ENCODE measurements around the gene C19orf44. TPM values are rescaled to one million over a fixed set of nuclear protein-coding genes. Genes with fewer than 3 reads are reported as not detected.

Gene C19orf44
- polyA plus RNA-seq, 1 donor (not counting 4 experiments of a cell fraction or from before 2014, with no cell fraction given): 2.7 TPM

- DNase-seq (ENCODE audit: low read depth, low spot score) (no peak), FAIRE-seq (no peak)
- dilution Hi-C loops (cut with MboI; ENCODE audit: extremely low pct_ligation_motif_present, low sequenced_read_pairs): no loop called here
- Histone ChIP-seq H3K4me3 (ENCODE audit: control insufficient read depth in 2 of 3, extremely low read depth in 1 of 3, insufficient read depth in 2 of 3, low read depth in 1 of 3, low read length in 3 of 3) (no peak overlapping the region), H3K9me1 (ENCODE audit: control insufficient read depth, extremely low read depth, insufficient read depth, low read length) (no peaks in the 10 kb centered on the region), H3K27ac (ENCODE audit: control insufficient read depth, insufficient read depth, low read length) (no peak overlapping the region), H3K9ac (ENCODE audit: control insufficient read depth, extremely low read depth, insufficient read depth, low read length) (no peak overlapping the region), H3K4me2 (ENCODE audit: control insufficient read depth, extremely low read depth, insufficient read depth, low read depth, low read length) (no peak overlapping the region), H3K36me3 (ENCODE audit: control insufficient read depth in 2 of 2, extremely low read depth in 1 of 2, insufficient read depth in 2 of 2, low read length in 2 of 2) (peaks cover 50 to 66% of the 10 kb centered on the region in 2 experiments), H3K27me3 (ENCODE audit: control insufficient read depth, extremely low read depth, insufficient read depth, low read length) (no peaks in the 10 kb centered on the region), H2AFZ (ENCODE audit: control insufficient read depth, low read length) (no peak overlapping the region), H3K4me1 (ENCODE audit: control insufficient read depth, extremely low read depth, insufficient read depth, low read length) (no peaks in the 10 kb centered on the region), H4K20me1 (ENCODE audit: control insufficient read depth, extremely low read depth, insufficient read depth, low read length) (peaks cover 4% of the 10 kb centered on the region), H3K9me3 (ENCODE audit: control insufficient read depth, low read depth, low read length) (no peaks in the 10 kb centered on the region), H3K79me2 (ENCODE audit: control insufficient read depth, insufficient read depth, low read length) (peaks cover 21% of the 10 kb centered on the region)
- TF ChIP-seq EZH2 (IDR thresholded peaks at IDR 0.05; ENCODE audit: low read length): no peak
- TF ChIP-seq CTCF (optimal IDR thresholded peaks at IDR 0.05 in 1 of 3, IDR thresholded peaks at IDR 0.05 in 1 of 3, conservative IDR thresholded peaks at IDR 0.05 in 1 of 3; ENCODE audit: extremely low read depth in 1 of 3, insufficient read depth in 2 of 3, low read length in 3 of 3): no peak
Measured at GRCh38 chr19:16531380-16531669, 35.1 kb downstream of the C19orf44 start.

GRCh38 chr19:16532440-16533234 lies 36.4 kb downstream of the C19orf44 start:
- Histone ChIP-seq H3K79me2 (ENCODE audit: control insufficient read depth, insufficient read depth, low read length) (peaks cover 31% of the 10 kb centered on the region), H3K4me3 (ENCODE audit: control insufficient read depth in 2 of 3, extremely low read depth in 1 of 3, insufficient read depth in 2 of 3, low read depth in 1 of 3, low read length in 3 of 3) (no peak overlapping the region), H3K9me3 (ENCODE audit: control insufficient read depth, low read depth, low read length) (no peaks in the 10 kb centered on the region), H4K20me1 (ENCODE audit: control insufficient read depth, extremely low read depth, insufficient read depth, low read length) (peaks cover 10% of the 10 kb centered on the region), H2AFZ (ENCODE audit: control insufficient read depth, low read length) (no peak overlapping the region), H3K4me1 (ENCODE audit: control insufficient read depth, extremely low read depth, insufficient read depth, low read length) (no peaks in the 10 kb centered on the region), H3K27ac (ENCODE audit: control insufficient read depth, insufficient read depth, low read length) (no peak overlapping the region), H3K9me1 (ENCODE audit: control insufficient read depth, extremely low read depth, insufficient read depth, low read length) (no peaks in the 10 kb centered on the region), H3K9ac (ENCODE audit: control insufficient read depth, extremely low read depth, insufficient read depth, low read length) (no peak overlapping the region), H3K27me3 (ENCODE audit: control insufficient read depth, extremely low read depth, insufficient read depth, low read length) (no peaks in the 10 kb centered on the region), H3K36me3 (ENCODE audit: control insufficient read depth in 2 of 2, extremely low read depth in 1 of 2, insufficient read depth in 2 of 2, low read length in 2 of 2) (peaks cover 52 to 61% of the 10 kb centered on the region in 2 experiments), H3K4me2 (ENCODE audit: control insufficient read depth, extremely low read depth, insufficient read depth, low read depth, low read length) (no peak overlapping the region)
- DNase-seq (ENCODE audit: low read depth, low spot score): no peak
- TF ChIP-seq CTCF (optimal IDR thresholded peaks at IDR 0.05 in 1 of 3, IDR thresholded peaks at IDR 0.05 in 1 of 3, conservative IDR thresholded peaks at IDR 0.05 in 1 of 3; ENCODE audit: extremely low read depth in 1 of 3, insufficient read depth in 2 of 3, low read length in 3 of 3) (no peak), EZH2 (IDR thresholded peaks at IDR 0.05; ENCODE audit: low read length) (no peak)
- dilution Hi-C loops (cut with MboI; ENCODE audit: extremely low pct_ligation_motif_present, low sequenced_read_pairs): no loop called here
- FAIRE-seq: no peak
